Panc1 (cell line): ENCODE data around the gene DOCK3. TPM values are rescaled to one million over a fixed set of nuclear protein-coding genes. Genes with fewer than 3 reads are reported as not detected.

ENCODE experiments used
- ATAC-seq: fragments of 200-7000 bp; cut with Tn5 transposase; 2 replicates; pipeline ENCODE4 v1.9.1; 2020; ENCODE audit warnings: mild to moderate bottlenecking, moderate library complexity
- BruUV-seq: library from RNA; stranded (reverse); fragments of 400-500 nt; replicated peaks from 2 replicates; lab custom pipeline; 2021; lab: Mats Ljungman, UMichigan
- CTCF ChIA-PET: fragments of 300-600 bp; sonication (Branson Sonifier 250); formaldehyde crosslinking; loops from one replicate; lab custom pipeline; 2022; ENCODE audit warnings: antibody characterized with exemption; lab: Charles Lee
- POLR2A ChIA-PET: fragments of 300-600 bp; sonication (Branson Sonifier 250); formaldehyde crosslinking; loops from one replicate; lab custom pipeline; 2022; ENCODE audit warnings: antibody characterized with exemption; lab: Charles Lee
- DNase-seq: peaks from one replicate; pipeline ENCODE4 v3.0.0-alpha.2; 2010; ENCODE audit warnings: low read depth, low spot score
- H3K27ac ChIP-seq: 2 replicates; pipeline ENCODE4 v1.5.1; 2011; ENCODE audit warnings: mild to moderate bottlenecking, low read length, inconsistent platforms
- H3K27me3 ChIP-seq: fragments of 200-500 bp; sonication (Bioruptor generic); 2 replicates; pipeline ENCODE4 v1.6.0; 2014; ENCODE audit warnings: low read length, inconsistent platforms; ENCODE audit not compliant: control insufficient read depth, insufficient read depth
- H3K36me3 ChIP-seq: fragments of 200-500 bp; sonication (Bioruptor generic); 2 replicates; pipeline ENCODE4 v1.5.1; 2014; ENCODE audit warnings: inconsistent platforms, mild to moderate bottlenecking, low read length, moderate library complexity; ENCODE audit not compliant: control insufficient read depth, insufficient read depth
- H3K4me1 ChIP-seq: 2 replicates; pipeline ENCODE4 v1.5.1; 2011; ENCODE audit warnings: inconsistent platforms, mild to moderate bottlenecking, low read length, moderate library complexity; ENCODE audit not compliant: control insufficient read depth, insufficient read depth
- H3K4me3 ChIP-seq, 2 experiments: 2 replicates each; pipeline ENCODE4 v1.5.1; 2011 to 2012; ENCODE audit warnings: low read depth in 2 of 2, low read length in 2 of 2, mild to moderate bottlenecking in 2 of 2, inconsistent platforms in 1 of 2, moderate library complexity in 1 of 2
- H3K9me3 ChIP-seq: fragments of 200-500 bp; sonication (Bioruptor generic); 2 replicates; pipeline ENCODE4 v1.5.1; 2014; ENCODE audit warnings: low read depth, mild to moderate bottlenecking, inconsistent platforms, low read length, moderate library complexity; ENCODE audit not compliant: control insufficient read depth, insufficient read depth
- CTCF ChIP-seq: fragments of 450-650 bp; IDR thresholded peaks from 2 replicates; pipeline ENCODE4 v1.5.1; 2017; ENCODE audit warnings: mild to moderate bottlenecking
- POLR2AphosphoS5 ChIP-seq: IDR thresholded peaks from 2 replicates; pipeline ENCODE4 v1.6.1; 2012; ENCODE audit warnings: mild to moderate bottlenecking, low read depth, low read length, moderate library complexity
- REST ChIP-seq, 2 experiments: IDR thresholded peaks; 2 replicates each; pipeline ENCODE4 v1.6.1; 2011 to 2012; ENCODE audit warnings: low read depth in 2 of 2, control low read depth in 1 of 2, low read length in 1 of 2, mild to moderate bottlenecking in 1 of 2, moderate library complexity in 1 of 2; ENCODE audit not compliant: insufficient read depth in 1 of 2
- SIN3A ChIP-seq: IDR thresholded peaks from 2 replicates; pipeline ENCODE4 v1.6.1; 2012; ENCODE audit warnings: low read depth, mild to moderate bottlenecking, low read length, moderate library complexity, borderline replicate concordance; ENCODE audit not compliant: insufficient read depth
- TCF7L2 ChIP-seq: IDR thresholded peaks from 2 replicates; pipeline ENCODE4 v1.6.1; 2011; ENCODE audit warnings: mild to moderate bottlenecking, low read depth, low read length, inconsistent platforms
- in situ Hi-C: cut with HindIII; loops from 2 replicates; pipeline ENCODE4 v1.10.0; 2016; ENCODE audit warnings: low sequenced_read_pairs, low pct_unique_long_range_greater_than_20kb
- intact Hi-C: fragments of 100-400 bp; cut with micrococcal nuclease; formaldehyde crosslinking; loops from one replicate; pipeline ENCODE4 v1.10.0; 2022; ENCODE audit not compliant: unreplicated experiment
- total RNA-seq: library from RNA; stranded (reverse); gene quantifications from one replicate; pipeline ENCODE4 v1.2.1, GENCODE V29; 2021; ENCODE audit not compliant: unreplicated experiment

The DOCK3 gene
- total RNA-seq, 1 experiment from 2014 or later: 0.21 TPM

GRCh38 chr3:51398595-51399310 is 724.0 kb downstream of the DOCK3 start:
- H3K4me1 ChIP-seq: no peaks in the 10 kb centered on the region; the same call in 1 of the 2 replicates
- CTCF ChIA-PET: no interaction called here
- H3K9me3 ChIP-seq: no peaks in the 10 kb centered on the region
- in situ Hi-C loops (no loop called here), intact Hi-C loops (no loop called here)
- TF ChIP-seq SIN3A (no peak), TCF7L2 (no peak), REST (IDR thresholded peaks at IDR 0.05; ENCODE audit: insufficient read depth in 1 of 2, low read depth in 2 of 2, low read length in 1 of 2) (no peak), POLR2AphosphoS5 (no peak), CTCF (no peak)
- H3K27me3 ChIP-seq: no peaks in the 10 kb centered on the region
- peaks cover 9% of the 10 kb centered on the region for H3K36me3 ChIP-seq
- POLR2A ChIA-PET: no interaction called here
- no TSS peak for BruUV-seq
- ATAC-seq (no peak), DNase-seq (no peak)
- H3K27ac ChIP-seq: no peak overlapping the region
- no peak overlapping the region for H3K4me3 ChIP-seq

- TF ChIP-seq POLR2AphosphoS5 (no peak), SIN3A (no peak), CTCF (no peak), TCF7L2 (no peak), REST (IDR thresholded peaks at IDR 0.05; ENCODE audit: insufficient read depth in 1 of 2, low read depth in 2 of 2, low read length in 1 of 2) (no peak)
- no peak for ATAC-seq
- Histone ChIP-seq H3K9me3 (no peaks in the 10 kb centered on the region), H3K27ac (no peak overlapping the region), H3K36me3 (peaks cover 3% of the 10 kb centered on the region), H3K27me3 (no peaks in the 10 kb centered on the region), H3K4me1 (no peaks in the 10 kb centered on the region; the same call in 1 of the 2 replicates), H3K4me3 (no peak overlapping the region)
- intact Hi-C loops (no loop called here), in situ Hi-C loops (no loop called here)
- POLR2A ChIA-PET: no interaction called here
- CTCF ChIA-PET: no interaction called here
- DNase-seq: no peak
- no TSS peak for BruUV-seq
These were observed 725.4 kb downstream of the DOCK3 start for GRCh38 chr3:51400166-51400565.
